IgD-negative memory B cell (primary cell): ENCODE results near the gene PIH1D2. TPM values are rescaled to one million over a fixed set of nuclear protein-coding genes. Genes with fewer than 3 reads are reported as not detected.
"Not testable (repeated sequence)": the region's sequence is repeated elsewhere in the genome, so short reads cannot be mapped to it uniquely, and the experiment has no call there.

Experiments
- H3K27ac Mint-ChIP-seq, 3 donors: one replicate each; pipeline ENCODE4 v1.8.0; 2020 to 2022; ENCODE audit warnings: mild to moderate bottlenecking in 3 of 3, mixed read lengths in 3 of 3, moderate library complexity in 1 of 3
- H3K27me3 Mint-ChIP-seq: one replicate; pipeline ENCODE4 v1.8.0; 2021; ENCODE audit warnings: mixed read lengths
- H3K36me3 Mint-ChIP-seq: one replicate; pipeline ENCODE4 v1.8.0; 2020; ENCODE audit warnings: mild to moderate bottlenecking, mixed read lengths
- H3K4me1 Mint-ChIP-seq, 3 donors: one replicate each; pipeline ENCODE4 v1.8.0; 2020 to 2022; ENCODE audit warnings: mixed read lengths in 3 of 3, mild to moderate bottlenecking in 1 of 3
- H3K4me3 Mint-ChIP-seq, 4 donors: one replicate each; pipeline ENCODE4 v1.8.0; 2020 to 2022; ENCODE audit warnings: mild to moderate bottlenecking in 4 of 4, mixed read lengths in 4 of 4, moderate library complexity in 3 of 4
- H3K9me3 Mint-ChIP-seq, 3 donors: one replicate each; pipeline ENCODE4 v1.8.0; 2020 to 2021; ENCODE audit warnings: mixed read lengths in 3 of 3, mild to moderate bottlenecking in 1 of 3
- polyA plus RNA-seq: library from polyadenylated mRNA; unstranded; fragments of 300-500 nt; fragmentation: Illumina TruSeq; gene quantifications from one replicate; pipeline ENCODE4 v1.2.3, GENCODE V29; 2021

PIH1D2 gene
- polyA plus RNA-seq, 1 donor from 2014 or later, result not detected

DNA sequence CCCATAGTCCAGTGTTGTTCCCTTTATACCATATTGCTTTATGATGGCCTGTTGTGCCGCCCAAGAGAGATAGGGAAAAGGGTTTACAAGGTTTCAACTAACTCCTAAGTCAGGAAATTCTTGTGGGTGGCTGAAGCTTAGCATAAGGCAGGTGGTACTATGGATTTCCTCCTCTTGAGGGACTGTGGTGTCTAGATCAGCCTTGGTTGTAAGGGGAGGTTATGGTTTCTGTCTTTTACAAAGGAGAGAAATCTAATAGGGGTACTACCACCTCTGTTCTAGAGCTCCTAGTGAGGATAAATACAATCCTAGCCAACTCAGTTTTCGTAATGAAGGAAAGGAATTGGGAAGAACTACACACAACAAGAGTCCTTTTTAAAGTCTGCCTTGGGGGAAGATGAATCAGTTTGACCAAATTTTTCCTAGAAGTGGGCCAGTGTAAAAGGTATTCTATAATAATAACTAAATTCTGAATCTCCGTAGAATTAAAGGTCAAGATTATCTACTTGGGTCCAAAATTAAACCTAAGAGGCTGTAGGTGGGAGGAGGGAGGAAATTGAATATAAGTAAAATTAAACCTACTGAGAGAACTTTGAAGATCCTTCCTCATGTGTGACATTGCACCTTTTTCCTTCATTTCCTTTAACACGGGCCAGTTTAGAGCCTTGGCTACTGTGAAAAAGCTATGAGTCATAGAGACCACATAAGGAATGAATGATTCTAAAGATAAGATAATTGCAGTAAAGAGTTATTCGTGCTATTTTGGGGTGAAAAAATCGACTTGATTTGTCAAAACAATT lies 31.5 kb downstream of the PIH1D2 start:
- peaks cover 7% of the 10 kb centered on the region for H3K36me3 Mint-ChIP-seq
- peaks cover 0 to 3% (median 2%) of the 10 kb centered on the region in 3 donors for H3K4me1 Mint-ChIP-seq
- no peak overlapping the region for H3K4me3 Mint-ChIP-seq
- no peaks in the 10 kb centered on the region for H3K9me3 Mint-ChIP-seq
- H3K27me3 Mint-ChIP-seq, result no peaks in the 10 kb centered on the region
- H3K27ac Mint-ChIP-seq, result peak overlapping the region in 1 of 3 donors; percentile 7

DNA sequence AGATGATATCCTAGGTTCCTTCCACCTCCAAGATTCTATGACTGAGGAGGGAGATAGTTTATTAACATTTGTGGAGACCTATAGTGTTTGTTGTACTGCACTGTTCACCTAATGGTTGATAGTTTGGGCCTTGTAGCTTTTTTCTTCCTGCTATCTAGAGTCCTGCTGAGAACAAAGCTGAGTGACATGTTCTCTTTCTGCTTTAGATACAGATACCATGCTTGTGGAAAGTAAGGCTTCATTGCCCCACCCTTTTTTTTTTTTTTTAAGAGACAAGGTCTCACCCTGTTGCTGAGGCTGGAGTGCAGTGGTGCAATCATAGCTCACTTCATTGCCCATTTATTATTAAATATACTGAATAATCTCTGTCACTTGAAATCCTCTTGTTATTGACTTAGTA lies 36.3 kb downstream of the PIH1D2 start:
- Mint-ChIP-seq H3K4me3 (no peak overlapping the region), H3K36me3 (peaks cover 2% of the 10 kb centered on the region), H3K9me3 (no peaks in the 10 kb centered on the region), H3K4me1 (no peaks in the 10 kb centered on the region), H3K27ac (no peak overlapping the region), H3K27me3 (no peaks in the 10 kb centered on the region)

DNA sequence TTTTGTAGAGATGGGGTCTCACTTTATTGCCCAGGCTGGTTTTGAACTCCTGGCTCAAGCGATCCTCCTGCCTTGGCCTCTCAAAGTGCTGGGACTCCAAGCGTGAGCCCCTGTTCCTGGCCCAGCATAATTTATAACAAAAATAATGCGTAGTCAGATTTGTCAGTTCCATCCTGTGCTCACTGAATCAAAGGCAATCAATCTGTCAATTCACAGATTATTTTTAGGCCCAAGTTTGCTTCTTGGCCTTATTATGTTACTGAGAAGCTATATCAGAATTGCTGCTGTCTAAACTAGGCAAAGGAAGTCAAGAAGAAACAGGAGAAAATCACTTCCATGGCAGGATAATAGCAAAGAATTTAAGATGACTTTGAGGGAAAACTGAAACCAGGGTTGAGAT lies 39.9 kb downstream of the PIH1D2 start:
- H3K4me3 Mint-ChIP-seq, result no peak overlapping the region
- H3K27me3 Mint-ChIP-seq, result no peaks in the 10 kb centered on the region
- H3K27ac Mint-ChIP-seq, result no peak overlapping the region
- H3K36me3 Mint-ChIP-seq, result peaks cover 4% of the 10 kb centered on the region
- no peaks in the 10 kb centered on the region for H3K9me3 Mint-ChIP-seq
- peaks cover 0 to 3% (median 0%) of the 10 kb centered on the region in 3 donors for H3K4me1 Mint-ChIP-seq

DNA sequence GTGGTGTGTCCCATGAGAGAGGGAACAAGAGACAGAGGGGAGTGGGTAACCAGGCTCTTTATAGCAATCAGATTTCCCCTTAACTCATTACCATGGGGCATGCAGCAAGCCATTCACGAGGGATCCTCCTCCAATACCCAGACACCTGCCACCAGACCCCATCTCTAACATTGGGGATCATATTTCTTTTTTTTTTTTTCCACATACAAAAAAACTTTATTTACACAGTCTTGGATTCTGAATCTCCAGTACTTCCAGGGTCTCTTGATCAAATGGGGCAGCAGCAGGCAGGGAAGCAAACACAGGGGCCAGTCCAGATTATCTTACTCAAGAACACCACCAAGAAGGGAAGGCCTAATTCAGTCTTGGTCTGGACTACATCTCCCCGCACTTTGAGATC lies 44.4 kb downstream of the PIH1D2 start:
- peaks cover 6 to 24% (median 9%) of the 10 kb centered on the region in 3 donors for H3K4me1 Mint-ChIP-seq
- H3K27me3 Mint-ChIP-seq, result no peaks in the 10 kb centered on the region
- peaks cover 4% of the 10 kb centered on the region for H3K36me3 Mint-ChIP-seq
- peak overlapping the region in 1 of 4 donors; percentile 83 for H3K4me3 Mint-ChIP-seq
- H3K27ac Mint-ChIP-seq, result peak overlapping the region in 1 of 3 donors; percentile 71
- no peaks in the 10 kb centered on the region for H3K9me3 Mint-ChIP-seq

DNA sequence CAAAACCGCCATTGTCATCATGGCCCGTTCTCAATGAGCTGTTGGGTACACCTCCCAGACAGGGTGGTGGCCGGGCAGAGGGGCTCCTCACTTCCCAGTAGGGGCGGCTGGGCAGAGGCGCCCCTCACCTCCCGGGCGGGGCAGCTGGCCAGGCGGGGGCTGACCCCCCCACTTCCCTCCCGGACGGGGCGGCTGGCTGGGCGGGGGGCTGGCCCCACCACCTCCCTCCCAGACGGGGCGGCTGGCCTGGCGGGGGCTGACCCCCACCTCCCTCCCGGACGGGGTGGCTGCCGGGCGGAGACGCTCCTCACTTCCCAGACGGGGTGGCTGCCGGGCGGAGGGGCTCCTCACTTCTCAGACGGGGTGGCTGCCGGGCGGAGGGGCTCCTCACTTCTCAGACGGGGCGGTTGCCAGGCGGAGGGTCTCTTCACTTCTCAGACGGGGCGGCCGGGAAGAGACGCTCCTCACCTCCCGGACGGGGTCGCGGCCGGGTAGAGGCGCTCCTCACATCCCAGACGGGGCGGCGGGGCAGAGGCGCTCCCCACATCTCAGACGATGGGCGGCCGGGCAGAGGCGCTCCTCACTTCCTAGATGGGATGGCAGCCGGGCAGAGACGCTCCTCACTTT lies 46.9 kb downstream of the PIH1D2 start:
- not testable (repeated sequence) for H3K4me3 Mint-ChIP-seq

DNA sequence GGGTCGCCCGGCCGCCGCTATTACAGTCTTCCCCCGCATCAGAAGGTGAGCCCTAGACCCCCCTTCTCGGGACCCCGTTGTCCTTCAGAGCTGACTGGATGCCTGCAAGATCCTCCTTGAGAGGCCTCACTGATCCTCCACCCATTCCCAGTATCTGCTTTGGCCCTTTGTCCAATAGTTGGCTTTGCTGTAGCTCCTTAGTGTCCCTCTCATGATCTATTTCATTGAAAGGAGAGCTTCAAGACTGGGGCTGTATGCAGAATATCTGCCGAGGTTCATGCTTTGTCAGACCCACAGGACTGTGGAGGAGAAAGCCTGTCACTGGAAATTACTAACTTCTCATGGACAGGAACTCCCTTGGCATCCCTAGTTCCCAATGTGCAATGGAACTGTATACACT lies 48.1 kb downstream of the PIH1D2 start:
- H3K4me1 Mint-ChIP-seq, result peaks cover 13 to 35% (median 17%) of the 10 kb centered on the region in 3 donors

More for the DNA sequence above, 46.9 kb downstream of the PIH1D2 start:
- not testable (repeated sequence) for H3K36me3 Mint-ChIP-seq, H3K27ac Mint-ChIP-seq, H3K9me3 Mint-ChIP-seq, H3K27me3 Mint-ChIP-seq
- H3K4me1 Mint-ChIP-seq, result peaks cover 13 to 35% (median 17%) of the 10 kb centered on the region in 3 donors

DNA sequence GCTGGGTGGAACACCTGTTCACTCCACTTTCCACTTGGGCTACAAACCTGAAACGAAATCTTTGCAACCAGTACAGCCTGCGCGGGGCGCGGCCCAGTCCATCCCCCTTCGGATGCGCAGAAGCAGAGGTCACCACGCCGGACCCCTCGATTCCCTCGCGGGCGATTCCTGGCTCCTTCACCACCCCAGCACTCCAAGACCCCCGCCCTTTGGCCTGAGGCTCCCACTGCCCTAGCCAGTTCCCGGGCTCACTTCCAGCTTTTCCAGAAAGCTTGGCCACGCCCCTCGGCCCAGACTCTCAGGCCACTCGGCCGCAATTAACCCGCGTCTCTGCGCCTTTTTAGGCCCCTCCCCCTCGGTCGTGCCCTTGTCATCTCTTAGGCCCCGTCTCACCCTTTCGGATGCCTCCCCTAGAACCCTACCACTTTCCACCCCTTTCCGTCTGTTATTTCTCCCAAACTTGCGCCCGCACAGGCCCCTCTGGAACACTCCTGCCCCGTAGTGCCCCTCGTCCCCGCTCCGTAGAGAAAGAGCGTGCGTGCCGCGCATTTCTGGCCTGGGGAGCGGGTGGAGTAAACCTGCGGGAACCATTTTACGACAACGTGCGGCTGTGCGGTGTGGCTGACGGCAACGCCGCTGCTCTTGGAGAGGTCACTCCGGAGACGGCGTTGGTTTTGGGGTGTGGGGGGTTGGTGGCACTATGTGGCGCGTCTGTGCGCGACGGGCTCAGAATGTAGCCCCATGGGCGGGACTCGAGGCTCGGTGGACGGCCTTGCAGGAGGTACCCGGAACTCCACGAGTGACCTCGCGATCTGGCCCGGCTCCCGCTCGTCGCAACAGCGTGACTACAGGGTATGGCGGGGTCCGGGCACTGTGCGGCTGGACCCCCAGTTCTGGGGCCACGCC lies 48.8 kb downstream of the PIH1D2 start, which contains the start of gene DLAT:
DLAT (plus strand) TSS at position 636 of the 906 bp plus-strand sequence; CDS start at position 701, 65 bp downstream.
- Mint-ChIP-seq H3K4me1 (peaks cover 13 to 35% (median 17%) of the 10 kb centered on the region in 3 donors), H3K4me3 (peak within 1 kb of the TSS; percentile 99 to 100 (median 100)), H3K27ac (peak within 1 kb of the TSS; percentile 90 to 98 (median 97)), H3K36me3 (no peaks in the 10 kb centered on the region), H3K9me3 (no peaks in the 10 kb centered on the region), H3K27me3 (no peaks in the 10 kb centered on the region)

More for the DNA sequence above, 48.1 kb downstream of the PIH1D2 start:
- H3K36me3 Mint-ChIP-seq, result peaks cover 2% of the 10 kb centered on the region
- H3K9me3 Mint-ChIP-seq, result no peaks in the 10 kb centered on the region
- H3K4me3 Mint-ChIP-seq, result peak overlapping the region; percentile 99 to 100 (median 100)
- peak overlapping the region; percentile 90 to 98 (median 97) for H3K27ac Mint-ChIP-seq
- no peaks in the 10 kb centered on the region for H3K27me3 Mint-ChIP-seq

DNA sequence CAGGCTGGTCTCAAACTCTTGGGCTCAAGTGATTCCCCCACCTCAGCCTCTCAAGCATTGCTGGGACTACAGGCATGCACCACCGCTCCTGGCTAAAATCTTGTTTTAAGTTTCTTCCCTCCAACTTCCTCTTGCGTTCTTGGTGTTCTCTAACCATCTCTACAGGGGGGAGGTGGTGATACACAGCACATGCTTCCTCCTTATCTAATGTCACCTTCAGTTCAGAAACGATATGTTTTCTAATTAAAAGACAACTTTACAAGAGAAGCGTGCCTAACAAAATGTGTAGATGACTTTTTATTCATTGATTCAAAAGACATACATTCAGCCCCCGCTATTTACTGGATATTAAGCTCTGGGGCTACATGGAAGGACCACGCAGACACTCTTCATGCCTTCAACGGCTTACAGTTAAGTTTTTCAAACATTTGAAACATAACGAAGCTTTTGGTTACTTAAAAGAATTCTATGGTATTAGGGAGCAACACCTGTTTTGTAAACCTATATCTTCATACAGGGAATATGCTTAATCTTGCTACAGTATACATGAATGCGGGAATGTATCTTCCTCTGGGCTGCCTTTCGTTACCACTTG lies 49.5 kb downstream of the PIH1D2 start:
- Mint-ChIP-seq H3K4me3 (peak overlapping the region; percentile 99 to 100 (median 100)), H3K9me3 (no peaks in the 10 kb centered on the region), H3K27ac (peak overlapping the region; percentile 90 to 98 (median 97)), H3K4me1 (peaks cover 13 to 35% (median 17%) of the 10 kb centered on the region in 3 donors), H3K27me3 (no peaks in the 10 kb centered on the region), H3K36me3 (no peaks in the 10 kb centered on the region)

DNA sequence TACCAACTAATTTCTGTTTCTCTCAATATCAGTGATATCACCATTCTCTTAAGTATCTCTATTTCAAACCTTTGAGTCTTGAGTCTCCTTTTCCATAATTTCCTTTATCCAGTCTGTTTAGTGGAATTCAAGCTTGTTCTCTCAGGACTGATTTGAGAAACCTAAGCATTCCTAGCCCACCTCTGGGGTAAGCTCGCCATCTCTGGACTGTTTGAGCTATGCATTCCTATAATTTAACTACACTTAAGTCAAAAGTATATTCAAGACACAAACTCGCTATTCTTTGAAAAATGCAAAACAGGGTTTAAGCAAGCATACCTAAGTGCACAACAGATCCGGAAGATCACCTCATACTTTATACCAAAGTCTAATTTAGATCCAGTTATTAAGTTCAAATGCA lies 50.7 kb downstream of the PIH1D2 start:
- Mint-ChIP-seq H3K27ac (peak overlapping the region in 2 of 3 donors; percentile 54 to 90), H3K9me3 (no peaks in the 10 kb centered on the region), H3K36me3 (no peaks in the 10 kb centered on the region), H3K4me1 (peaks cover 10 to 26% (median 24%) of the 10 kb centered on the region in 3 donors), H3K27me3 (no peaks in the 10 kb centered on the region), H3K4me3 (peak overlapping the region in 3 of 4 donors; percentile 69 to 84 (median 81))

DNA sequence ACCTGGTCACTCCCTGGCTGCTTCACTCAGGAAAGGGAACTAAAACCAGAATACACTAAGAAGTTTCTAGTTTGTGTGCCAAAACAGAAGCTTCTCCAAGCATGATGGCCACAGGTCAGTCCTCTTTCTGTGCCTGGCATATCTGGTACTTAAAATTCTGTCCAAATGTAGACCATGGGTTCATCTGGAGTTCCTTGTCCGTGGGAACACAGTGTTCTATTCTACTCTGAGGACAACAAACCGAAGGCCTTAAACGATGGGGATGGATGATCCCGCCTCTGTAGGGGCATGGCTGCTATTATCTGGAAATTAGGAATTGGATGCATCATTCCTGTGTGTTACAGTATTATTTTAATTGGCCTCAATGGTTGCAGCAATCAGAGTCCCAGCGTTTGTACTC lies 54.8 kb downstream of the PIH1D2 start:
- H3K4me1 Mint-ChIP-seq, result peaks cover 16 to 23% (median 17%) of the 10 kb centered on the region in 3 donors
- H3K4me3 Mint-ChIP-seq, result no peak overlapping the region
- H3K27me3 Mint-ChIP-seq, result no peaks in the 10 kb centered on the region
- no peaks in the 10 kb centered on the region for H3K9me3 Mint-ChIP-seq
- H3K27ac Mint-ChIP-seq, result no peak overlapping the region
- no peaks in the 10 kb centered on the region for H3K36me3 Mint-ChIP-seq

Other genes starting within 250 kb of the PIH1D2 start
- gene ALG9, start 202.4 kb downstream of the PIH1D2 start, polyA plus RNA-seq, result 13.6 TPM
- 6.8 TPM for gene FDXACB1, start 194.9 kb downstream of the PIH1D2 start, polyA plus RNA-seq
- gene CFAP68, start 194.5 kb downstream of the PIH1D2 start, polyA plus RNA-seq, result 25.7 TPM
- not detected for gene CRYAB, start 162.2 kb downstream of the PIH1D2 start, polyA plus RNA-seq
- gene HSPB2, start 161.3 kb downstream of the PIH1D2 start, polyA plus RNA-seq, result not detected
- gene C11orf52, start 155.1 kb downstream of the PIH1D2 start, polyA plus RNA-seq, result not detected
- 0.34 TPM for gene DIXDC1, start 136.7 kb downstream of the PIH1D2 start, polyA plus RNA-seq
- 27.8 TPM for gene DLAT, start 48.6 kb downstream of the PIH1D2 start, polyA plus RNA-seq
- gene NKAPD1, start 282 bp upstream of the PIH1D2 start, polyA plus RNA-seq, result 18.7 TPM
- 55.9 TPM for gene TIMM8B, start 12.7 kb upstream of the PIH1D2 start, polyA plus RNA-seq
- 142 TPM for gene SDHD, start 12.9 kb upstream of the PIH1D2 start, polyA plus RNA-seq
- 0.65 TPM for gene IL18, start 90.1 kb upstream of the PIH1D2 start, polyA plus RNA-seq
- gene TEX12, start 93.4 kb upstream of the PIH1D2 start, polyA plus RNA-seq, result 0.20 TPM
- gene BCO2, start 101.5 kb upstream of the PIH1D2 start, polyA plus RNA-seq, result 0.30 TPM
- 11.4 TPM for gene PTS, start 152.4 kb upstream of the PIH1D2 start, polyA plus RNA-seq
- gene PLET1, start 186.8 kb upstream of the PIH1D2 start, polyA plus RNA-seq, result not detected